B cell (primary cell): Measurements from ENCODE around the gene CFAP61. TPM values are rescaled to one million over a fixed set of nuclear protein-coding genes. Genes with fewer than 3 reads are reported as not detected.

Experiments used
- ATAC-seq: fragments of 200-7000 bp; cut with Tn5 transposase; one replicate; pipeline ENCODE4 v1.10.0; 2021; ENCODE audit warnings: low read depth, mild to moderate bottlenecking, moderate number of reproducible peaks, moderate library complexity
- CTCF ChIA-PET: fragments of 350-600 bp; sonication (Branson Sonifier 250); formaldehyde crosslinking; loops from one replicate; lab custom pipeline; 2021; ENCODE audit warnings: antibody characterized with exemption, inconsistent platforms; lab: Charles Lee
- POLR2A ChIA-PET: fragments of 350-600 bp; sonication (Branson Sonifier 250); formaldehyde crosslinking; loops from one replicate; lab custom pipeline; 2021; ENCODE audit warnings: antibody characterized with exemption; lab: Charles Lee
- DNase-seq: peaks from one replicate; pipeline ENCODE4 v3.0.0; 2013
- H2AFZ ChIP-seq: 2 replicates; pipeline ENCODE4 v1.6.1; 2012; ENCODE audit warnings: mild to moderate bottlenecking, low read depth, low read length; ENCODE audit not compliant: insufficient read depth, poor library complexity, severe bottlenecking
- H3K27ac ChIP-seq, 2 donors: 1 replicate in 1 of 2; 2 replicates in 1 of 2; pipeline ENCODE4 v1.5.1; 2012 to 2013; ENCODE audit warnings: low read length in 2 of 2, mild to moderate bottlenecking in 2 of 2, moderate library complexity in 1 of 2
- H3K27me3 ChIP-seq, 4 experiments: fragments of 200-600 bp in 1 of 4; sonication (generic) in 1 of 4; replicated peaks in 1 of 4; 1 replicate in 2 of 4; 2 replicates in 2 of 4; pipeline versions ENCODE4 v1.6.1 to v1.7.0; 2013 to 2016; ENCODE audit warnings: low read length in 3 of 4, mild to moderate bottlenecking in 2 of 4, mixed read lengths in 1 of 4, moderate library complexity in 1 of 4; ENCODE audit not compliant: insufficient read depth in 4 of 4, control insufficient read depth in 3 of 4; ENCODE audit errors: control extremely low read depth in 1 of 4
- H3K36me3 ChIP-seq, 2 experiments: replicated peaks in 1 of 2; 1 replicate in 1 of 2; 2 replicates in 1 of 2; pipeline versions ENCODE4 v1.6.1 to v1.7.1; 2013; ENCODE audit warnings: low read length in 1 of 2; ENCODE audit not compliant: insufficient read depth in 2 of 2, control insufficient read depth in 1 of 2; ENCODE audit errors: control extremely low read depth in 1 of 2, extremely low read depth in 1 of 2
- H3K4me1 ChIP-seq, 2 donors: fragments of 200-600 bp in 1 of 2; sonication (generic) in 1 of 2; 1 replicate in 1 of 2; 2 replicates in 1 of 2; pipeline versions ENCODE4 v1.5.1 to v1.6.1; 2013 to 2017; ENCODE audit warnings: low read length in 2 of 2; ENCODE audit not compliant: control insufficient read depth in 2 of 2, insufficient read depth in 2 of 2
- H3K4me2 ChIP-seq: replicated peaks from 2 replicates; pipeline ENCODE3; 2012; ENCODE audit warnings: mild to moderate bottlenecking, low read depth, low read length; ENCODE audit not compliant: poor library complexity, severe bottlenecking
- H3K4me3 ChIP-seq, 5 experiments: fragments of 200-600 bp in 1 of 5; sonication (generic) in 1 of 5; 1 replicate in 3 of 5; 2 replicates in 2 of 5; pipeline versions ENCODE4 v1.5.1 to v1.7.0; 2011 to 2016; ENCODE audit warnings: low read length in 4 of 5, mild to moderate bottlenecking in 4 of 5, low read depth in 2 of 5, control low read depth in 1 of 5, moderate library complexity in 1 of 5; ENCODE audit not compliant: insufficient read depth in 1 of 5; ENCODE audit errors: control extremely low read depth in 1 of 5, extremely low read depth in 1 of 5
- H3K79me2 ChIP-seq: fragments of 200-600 bp; sonication (generic); one replicate; pipeline ENCODE4 v1.6.0; 2016; ENCODE audit warnings: low read length; ENCODE audit not compliant: control insufficient read depth, insufficient read depth
- H3K9ac ChIP-seq: fragments of 200-600 bp; sonication (generic); 2 replicates; pipeline ENCODE4 v1.6.1; 2017; ENCODE audit warnings: mild to moderate bottlenecking, low read length, moderate library complexity
- H3K9me3 ChIP-seq, 3 donors: one replicate each; pipeline versions ENCODE4 v1.6.1 to v1.7.1; 2013; ENCODE audit warnings: low read length in 2 of 3; ENCODE audit not compliant: control insufficient read depth in 2 of 3, insufficient read depth in 1 of 3; ENCODE audit errors: control extremely low read depth in 1 of 3
- H4K20me1 ChIP-seq: 2 replicates; pipeline ENCODE4 v1.6.0; 2012; ENCODE audit warnings: mild to moderate bottlenecking, low read length; ENCODE audit not compliant: insufficient read depth, control insufficient read depth, poor library complexity, severe bottlenecking
- H3K27ac Mint-ChIP-seq: one replicate; pipeline ENCODE4 v1.8.0; 2021; ENCODE audit warnings: mixed read lengths
- H3K27me3 Mint-ChIP-seq: one replicate; pipeline ENCODE4 v1.8.0; 2021; ENCODE audit warnings: mixed read lengths
- H3K4me1 Mint-ChIP-seq: one replicate; pipeline ENCODE4 v1.8.0; 2021; ENCODE audit warnings: mixed read lengths
- H3K4me3 Mint-ChIP-seq: one replicate; pipeline ENCODE4 v1.8.0; 2021; ENCODE audit warnings: mixed read lengths
- H3K9me3 Mint-ChIP-seq: one replicate; pipeline ENCODE4 v1.8.0; 2022; ENCODE audit warnings: mixed read lengths; ENCODE audit not compliant: insufficient read depth
- CTCF ChIP-seq: fragments of 200-600 bp; IDR thresholded peaks from one replicate; pipeline ENCODE4 v1.8.0; 2022; ENCODE audit warnings: antibody characterized with exemption, mild to moderate bottlenecking
- EZH2 ChIP-seq: IDR thresholded peaks from 2 replicates; pipeline ENCODE4 v1.6.1; 2012; ENCODE audit warnings: borderline replicate concordance, low read depth, mild to moderate bottlenecking, moderate library complexity, low read length; ENCODE audit not compliant: insufficient read depth, poor library complexity, severe bottlenecking
- WGBS: methylation state at CpG from one replicate; pipeline ENCODE4 v1.1.5; 2013; ENCODE audit warnings: missing lambda C conversion rate; ENCODE audit not compliant: insufficient coverage; 5-methylcytosine and 5-hydroxymethylcytosine counted together
- intact Hi-C: fragments of 100-400 bp; cut with micrococcal nuclease; formaldehyde crosslinking; loops from one replicate; pipeline ENCODE4 v1.10.0; 2022
- polyA plus RNA-seq: library from polyadenylated mRNA; depleted of rRNA; stranded (reverse); fragments of >200 nt; gene quantifications from 2 replicates; pipeline ENCODE4 v1.2.3, GENCODE V29; 2012
- total RNA-seq, 2 donors: library from RNA; stranded (reverse); fragments of 120-200 nt in 1 of 2; gene quantifications; 1 replicate in 1 of 2; 2 replicates in 1 of 2; pipeline versions ENCODE4 v1.2.3 to v1.2.4, GENCODE V29; 2013 to 2022

CFAP61 gene
- total and polyA plus RNA-seq, 2 donors (not counting 1 experiment from before 2014, with no cell fraction given): not detected

- Histone ChIP-seq H3K36me3 (peaks cover 0 to 15% of the 10 kb centered on the region in 2 experiments), H2AFZ (peak overlapping the region; percentile 93), H3K9ac (peak overlapping the region; percentile 92), H3K4me3 (peak overlapping the region; percentile 41 to 91 (median 83)), H3K27me3 (no peaks in the 10 kb centered on the region), H3K4me2 (peak overlapping the region; percentile 89), H3K27ac (peak overlapping the region in 1 of 2 donors; percentile 86), H3K79me2 (peaks cover 77% of the 10 kb centered on the region), H3K4me1 (peaks cover 12 to 27% of the 10 kb centered on the region in 2 donors), H4K20me1 (peaks cover 33% of the 10 kb centered on the region), H3K9me3 (no peaks in the 10 kb centered on the region)
- CTCF ChIA-PET: interaction anchor here (1.9 to 2.1 kb wide), 2 partner anchors 19 to 33 kb away, joined by 5 read pairs; no protein-coding TSS in a partner anchor
- H3K9me3 Mint-ChIP-seq: no peaks in the 10 kb centered on the region
- POLR2A ChIA-PET: interaction anchor here (1.9 kb wide), 1 partner anchor 34 kb away, joined by 12 read pairs; the partner anchor contains the start of genes CFAP61 and CRNKL1
- WGBS: 6% methylated on average over 16 of the region's 17 CpGs
- H3K4me3 Mint-ChIP-seq: peak overlapping the region; percentile 94
- no peaks in the 10 kb centered on the region for H3K27me3 Mint-ChIP-seq
- H3K4me1 Mint-ChIP-seq: peaks cover 42% of the 10 kb centered on the region
- peak overlapping the region; percentile 78 for H3K27ac Mint-ChIP-seq
- no peak for DNase-seq
- ATAC-seq: no peak
- intact Hi-C loops: loop anchor here (1.0 to 10.0 kb wide), 9 partner anchors 34 to 1733 kb away; partner anchors contain the start of genes CFAP61, CRNKL1, DZANK1 and KIZ
- TF ChIP-seq EZH2 (no peak), CTCF (no peak)
Observed at GRCh38 chr20:20017844-20018185, 34.5 kb upstream of the CFAP61 start.

GRCh38 chr20:20018366-20018765, 34.0 kb upstream of the CFAP61 start:
- peaks cover 42% of the 10 kb centered on the region for H3K4me1 Mint-ChIP-seq
- 100% methylated on average over 8 of the region's 8 CpGs for WGBS
- peaks cover 83% of the 10 kb centered on the region for H3K79me2 ChIP-seq
- H3K9ac ChIP-seq: peak overlapping the region; percentile 92
- peak overlapping the region; percentile 89 for H3K4me2 ChIP-seq
- peaks cover 33% of the 10 kb centered on the region for H4K20me1 ChIP-seq
- no peak for ATAC-seq
- peaks cover 0 to 18% of the 10 kb centered on the region in 2 experiments for H3K36me3 ChIP-seq
- peak overlapping the region; percentile 94 for H3K4me3 Mint-ChIP-seq
- no peak for DNase-seq
- no peaks in the 10 kb centered on the region for H3K27me3 ChIP-seq
- H3K9me3 ChIP-seq: no peaks in the 10 kb centered on the region
- intact Hi-C loops: loop anchor here (5.0 to 10.0 kb wide), 6 partner anchors 204 to 1734 kb away; partner anchors contain the start of genes KIZ, SEC23B, SMIM26 and XRN2
- H3K27ac Mint-ChIP-seq: peak overlapping the region; percentile 78
- CTCF ChIA-PET: interaction anchor here (2.1 kb wide), 1 partner anchor 33 kb away, joined by 5 read pairs; no protein-coding TSS in a partner anchor
- peak overlapping the region; percentile 93 for H2AFZ ChIP-seq
- TF ChIP-seq EZH2: no peak
- no peak for TF ChIP-seq CTCF
- H3K27ac ChIP-seq: no peak overlapping the region
- POLR2A ChIA-PET: interaction anchor here (1.9 kb wide), 1 partner anchor 34 kb away, joined by 12 read pairs; the partner anchor contains the start of genes CFAP61 and CRNKL1
- peaks cover 12 to 27% of the 10 kb centered on the region in 2 donors for H3K4me1 ChIP-seq
- peak overlapping the region in 2 of 5 experiments; percentile 77 to 83 for H3K4me3 ChIP-seq
- H3K9me3 Mint-ChIP-seq: no peaks in the 10 kb centered on the region
- no peaks in the 10 kb centered on the region for H3K27me3 Mint-ChIP-seq
